Gastrocnemius medialis (tissue), 4 donors: ENCODE measurements around the gene CEP55.

ENCODE experiments used
- CTCF ChIP-seq, 5 experiments: fragments of 450-650 bp in 3 of 5; fragments of 200-600 bp in 2 of 5; sonication (generic) in 2 of 5; IDR thresholded peaks in 4 of 5; conservative IDR thresholded peaks in 1 of 5; 1 replicate in 4 of 5; 2 replicates in 1 of 5; pipeline ENCODE4 v1.5.1; 2016 to 2019; ENCODE audit warnings: antibody characterized with exemption in 5 of 5, mild to moderate bottlenecking in 3 of 5, moderate library complexity in 3 of 5
- POLR2A ChIP-seq, 2 donors: fragments of 450-650 bp; IDR thresholded peaks; one replicate each; pipeline ENCODE4 v1.6.1; 2017; ENCODE audit warnings: antibody characterized with exemption in 2 of 2, mild to moderate bottlenecking in 2 of 2, moderate library complexity in 2 of 2

GRCh38 chr10:93481637-93482144 lies 14.7 kb upstream of the CEP55 start:
- TF ChIP-seq CTCF (IDR thresholded peaks at IDR 0.05 in 4 of 5, conservative IDR thresholded peaks at IDR 0.05 in 1 of 5), result no peak
- TF ChIP-seq POLR2A (IDR thresholded peaks at IDR 0.05), result no peak
